ENCODE results near the gene HSF2BP. TPM values are rescaled to one million over a fixed set of nuclear protein-coding genes. Genes with fewer than 3 reads are reported as not detected.
"Not testable (repeated sequence)": the region's sequence is repeated elsewhere in the genome, so short reads cannot be mapped to it uniquely, and the experiment has no call there.

The HSF2BP gene
- total RNA-seq, 4 donors from 2014 or later: 0.63 to 1.2 (median 0.66) TPM; not detected in 1

DNA sequence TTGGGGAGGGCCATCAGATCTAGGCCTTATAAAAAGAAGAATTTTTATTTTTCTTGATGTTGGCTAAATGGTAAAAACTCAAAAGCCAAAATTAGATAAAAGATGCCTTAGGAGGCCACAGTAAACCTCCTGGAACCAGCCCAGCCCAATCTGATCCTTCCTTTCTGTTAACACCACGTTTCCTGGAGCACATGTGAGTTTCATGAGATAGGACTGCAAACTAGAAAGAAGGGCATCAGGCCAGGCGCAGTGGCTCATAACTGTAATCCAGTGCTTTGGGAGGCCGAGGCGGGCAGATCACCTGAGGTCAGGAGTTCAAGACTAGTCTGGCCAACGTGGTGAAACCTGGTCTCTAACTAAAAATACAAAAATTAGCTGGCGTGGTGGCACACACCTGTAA is 6.7 kb downstream of the HSF2BP start:
- 83% methylated on average over 6 of the region's 6 CpGs for WGBS
- no peak for TF ChIP-seq POLR2AphosphoS5 (IDR thresholded peaks at IDR 0.05)
- no peak for TF ChIP-seq EP300 (IDR thresholded peaks at IDR 0.05)
- TF ChIP-seq, protein P1, sequence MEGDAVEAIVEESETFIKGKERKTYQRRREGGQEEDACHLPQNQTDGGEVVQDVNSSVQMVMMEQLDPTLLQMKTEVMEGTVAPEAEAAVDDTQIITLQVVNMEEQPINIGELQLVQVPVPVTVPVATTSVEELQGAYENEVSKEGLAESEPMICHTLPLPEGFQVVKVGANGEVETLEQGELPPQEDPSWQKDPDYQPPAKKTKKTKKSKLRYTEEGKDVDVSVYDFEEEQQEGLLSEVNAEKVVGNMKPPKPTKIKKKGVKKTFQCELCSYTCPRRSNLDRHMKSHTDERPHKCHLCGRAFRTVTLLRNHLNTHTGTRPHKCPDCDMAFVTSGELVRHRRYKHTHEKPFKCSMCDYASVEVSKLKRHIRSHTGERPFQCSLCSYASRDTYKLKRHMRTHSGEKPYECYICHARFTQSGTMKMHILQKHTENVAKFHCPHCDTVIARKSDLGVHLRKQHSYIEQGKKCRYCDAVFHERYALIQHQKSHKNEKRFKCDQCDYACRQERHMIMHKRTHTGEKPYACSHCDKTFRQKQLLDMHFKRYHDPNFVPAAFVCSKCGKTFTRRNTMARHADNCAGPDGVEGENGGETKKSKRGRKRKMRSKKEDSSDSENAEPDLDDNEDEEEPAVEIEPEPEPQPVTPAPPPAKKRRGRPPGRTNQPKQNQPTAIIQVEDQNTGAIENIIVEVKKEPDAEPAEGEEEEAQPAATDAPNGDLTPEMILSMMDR (IDR thresholded peaks at IDR 0.05): no peak
- no peak for TF ChIP-seq POLR2A (IDR thresholded peaks at IDR 0.05; ENCODE audit: low read depth)
- H3K27ac ChIP-seq (replicated peaks in 1 of 4): no peak overlapping the region

DNA sequence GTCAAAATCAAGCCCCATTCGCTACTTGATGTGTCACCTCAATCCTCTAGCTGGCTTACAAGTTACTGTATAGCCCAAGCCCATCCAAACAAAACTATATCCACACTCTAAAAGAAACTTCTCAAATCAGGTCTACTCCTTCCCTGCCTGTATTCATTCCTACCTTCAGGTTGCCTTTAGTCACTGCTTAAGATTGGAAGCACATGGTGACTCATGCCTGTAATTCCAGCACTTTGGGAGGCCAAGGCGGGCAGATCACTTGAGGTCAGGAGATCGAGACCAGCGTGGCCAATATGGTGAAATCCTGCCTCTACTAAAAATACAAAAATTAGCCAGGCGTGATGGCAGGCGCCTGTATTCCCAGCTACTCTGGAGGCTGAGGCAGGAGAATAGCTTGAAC is 7.4 kb downstream of the HSF2BP start:
- H3K36me3 ChIP-seq; DNase-seq (ENCODE audit: extremely low spot score); H3K4me3 ChIP-seq; intact Hi-C loops (cut with DNase I); H3K27ac ChIP-seq (replicated peaks in 1 of 4); H3K27me3 ChIP-seq; H3K4me1 ChIP-seq; H3K9me3 ChIP-seq: not testable (repeated sequence)
- 94% methylated on average over 6 of the region's 6 CpGs for WGBS

More for the DNA sequence above, 6.7 kb downstream of the HSF2BP start:
- intact Hi-C loops (cut with DNase I): no loop called here
- DNase-seq (ENCODE audit: extremely low spot score): no peak
- Histone ChIP-seq H3K36me3 (no peaks in the 10 kb centered on the region), H3K4me1 (peaks cover 0 to 4% (median 0%) of the 10 kb centered on the region in 4 donors), H3K27me3 (no peaks in the 10 kb centered on the region), H3K9me3 (no peaks in the 10 kb centered on the region), H3K4me3 (no peak overlapping the region)

GRCh38 chr21:43648171-43648570 is 11.1 kb downstream of the HSF2BP start:
- Histone ChIP-seq H3K9me3 (no peaks in the 10 kb centered on the region), H3K36me3 (no peaks in the 10 kb centered on the region), H3K27ac (replicated peaks in 1 of 4) (no peak overlapping the region), H3K4me3 (no peak overlapping the region), H3K4me1 (peaks cover 10 to 16% (median 15%) of the 10 kb centered on the region in 4 donors), H3K27me3 (no peaks in the 10 kb centered on the region)
- 73% methylated on average over 9 of the region's 9 CpGs for WGBS
- intact Hi-C loops (cut with DNase I): no loop called here
- no peak for DNase-seq (ENCODE audit: extremely low spot score)
- no peak for TF ChIP-seq POLR2A (IDR thresholded peaks at IDR 0.05; ENCODE audit: low read depth)
- no peak for TF ChIP-seq POLR2AphosphoS5 (IDR thresholded peaks at IDR 0.05)

GRCh38 chr21:43646550-43647260 is 12.6 kb downstream of the HSF2BP start:
- H3K9me3 ChIP-seq: no peaks in the 10 kb centered on the region
- peak; percentile 62 to 81 for TF ChIP-seq POLR2AphosphoS5 (IDR thresholded peaks at IDR 0.05)
- TF ChIP-seq, protein P1 (IDR thresholded peaks at IDR 0.05): peak; percentile 99 to 100 (median 99)
- TF ChIP-seq EP300 (IDR thresholded peaks at IDR 0.05): no peak
- TF ChIP-seq POLR2A (IDR thresholded peaks at IDR 0.05; ENCODE audit: low read depth): no peak
- no peaks in the 10 kb centered on the region for H3K27me3 ChIP-seq
- peaks cover 10 to 16% (median 15%) of the 10 kb centered on the region in 4 donors for H3K4me1 ChIP-seq
- intact Hi-C loops (cut with DNase I): no loop called here
- H3K27ac ChIP-seq (replicated peaks in 1 of 4): no peak overlapping the region
- 23% methylated on average over 7 of the region's 7 CpGs for WGBS
- H3K4me3 ChIP-seq: no peak overlapping the region
- H3K36me3 ChIP-seq: no peaks in the 10 kb centered on the region
- peak; percentile 97 for DNase-seq (ENCODE audit: extremely low spot score)

- WGBS: 42% methylated on average over 4 of the region's 4 CpGs
- DNase-seq (ENCODE audit: extremely low spot score): no peak
- H3K27ac ChIP-seq (replicated peaks in 1 of 4): peak overlapping the region; percentile 41 to 52 (median 51)
- peaks cover 10 to 16% (median 15%) of the 10 kb centered on the region in 4 donors for H3K4me1 ChIP-seq
- no peak overlapping the region for H3K4me3 ChIP-seq
- no peaks in the 10 kb centered on the region for H3K27me3 ChIP-seq
- no peaks in the 10 kb centered on the region for H3K9me3 ChIP-seq
- TF ChIP-seq EP300 (IDR thresholded peaks at IDR 0.05): no peak
- TF ChIP-seq POLR2A (IDR thresholded peaks at IDR 0.05; ENCODE audit: low read depth): no peak
- TF ChIP-seq, protein P1 (IDR thresholded peaks at IDR 0.05): no peak
- no peak for TF ChIP-seq POLR2AphosphoS5 (IDR thresholded peaks at IDR 0.05)
- intact Hi-C loops (cut with DNase I): no loop called here
- no peaks in the 10 kb centered on the region for H3K36me3 ChIP-seq
Observed at GRCh38 chr21:43645976-43646375, 13.3 kb downstream of the HSF2BP start.
